GM21528 (cell line): Measurements from ENCODE around the gene KPNB1.
A peak's percentile ranks its signal among the peaks of the same experiment; 100 is the strongest.

Source experiments
- ATAC-seq: cut with Tn5 transposase; IDR thresholded peaks from one replicate; pipeline ENCODE4 v1.9.1; 2021; ENCODE audit warnings: mild to moderate bottlenecking, moderate library complexity; ENCODE audit not compliant: unreplicated experiment, low FRiP score

The KPNB1 gene

DNA sequence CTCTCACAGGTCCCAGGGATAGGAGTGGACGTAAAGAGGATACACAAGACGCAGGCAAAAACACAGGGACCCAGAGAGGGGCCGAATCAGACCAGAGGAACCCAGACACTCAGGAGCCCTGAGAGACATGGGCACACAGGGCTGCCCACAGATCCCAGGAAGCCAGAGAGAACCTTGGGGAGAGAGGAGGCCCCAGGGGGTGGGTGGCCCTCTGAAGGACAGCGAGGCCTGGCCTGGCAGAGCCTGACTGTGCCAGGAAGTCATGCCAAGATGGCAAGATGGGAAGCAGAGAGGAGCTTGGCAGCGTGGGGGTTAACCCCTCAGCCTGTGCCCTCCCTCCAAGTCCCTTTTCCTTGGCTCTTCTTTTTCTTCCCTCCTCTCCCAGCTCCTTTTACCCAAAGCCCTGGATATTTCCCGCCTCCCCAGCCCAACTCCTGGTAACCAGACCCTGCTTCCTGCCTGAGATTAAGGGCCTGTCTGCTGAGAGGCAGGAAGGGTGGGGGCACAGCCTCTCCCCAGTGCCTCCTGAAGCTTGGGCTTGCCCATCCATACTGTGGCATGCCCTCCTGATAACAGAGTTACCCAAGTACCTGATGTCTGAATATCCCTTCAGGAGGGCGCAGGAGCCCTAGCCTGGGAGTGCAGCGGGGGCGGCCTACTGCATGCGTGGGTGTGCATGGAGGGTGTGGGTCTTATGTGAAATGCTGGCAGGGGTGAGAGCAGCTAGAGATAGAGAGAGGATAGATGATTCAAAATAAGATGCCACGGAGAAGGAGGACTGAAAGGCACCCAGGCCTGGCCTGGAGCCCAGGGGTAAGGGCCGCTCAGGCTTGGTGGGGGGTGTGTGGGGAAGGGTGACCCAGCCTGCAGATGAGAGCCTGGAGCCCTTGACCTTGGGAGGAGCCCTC, 77.3 kb downstream of the KPNB1 start:
- no peak for ATAC-seq

DNA sequence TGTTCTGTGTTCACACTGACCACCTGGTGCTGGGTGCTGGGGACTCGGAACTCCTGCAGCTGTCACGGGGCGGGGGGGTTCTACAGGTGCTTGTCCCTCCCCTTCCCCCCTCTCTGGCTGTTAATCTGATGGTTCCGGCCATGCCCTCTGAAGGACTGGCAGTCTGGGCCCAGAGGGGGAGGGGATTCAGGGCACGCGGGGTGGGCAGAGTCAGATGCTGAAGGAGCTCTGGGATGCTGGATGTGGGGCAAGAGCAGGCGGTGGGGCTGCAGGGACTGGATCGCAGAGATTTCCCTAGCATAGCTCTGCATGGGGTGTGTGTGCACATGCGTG, 78.0 kb downstream of the KPNB1 start:
- ATAC-seq: no peak

DNA sequence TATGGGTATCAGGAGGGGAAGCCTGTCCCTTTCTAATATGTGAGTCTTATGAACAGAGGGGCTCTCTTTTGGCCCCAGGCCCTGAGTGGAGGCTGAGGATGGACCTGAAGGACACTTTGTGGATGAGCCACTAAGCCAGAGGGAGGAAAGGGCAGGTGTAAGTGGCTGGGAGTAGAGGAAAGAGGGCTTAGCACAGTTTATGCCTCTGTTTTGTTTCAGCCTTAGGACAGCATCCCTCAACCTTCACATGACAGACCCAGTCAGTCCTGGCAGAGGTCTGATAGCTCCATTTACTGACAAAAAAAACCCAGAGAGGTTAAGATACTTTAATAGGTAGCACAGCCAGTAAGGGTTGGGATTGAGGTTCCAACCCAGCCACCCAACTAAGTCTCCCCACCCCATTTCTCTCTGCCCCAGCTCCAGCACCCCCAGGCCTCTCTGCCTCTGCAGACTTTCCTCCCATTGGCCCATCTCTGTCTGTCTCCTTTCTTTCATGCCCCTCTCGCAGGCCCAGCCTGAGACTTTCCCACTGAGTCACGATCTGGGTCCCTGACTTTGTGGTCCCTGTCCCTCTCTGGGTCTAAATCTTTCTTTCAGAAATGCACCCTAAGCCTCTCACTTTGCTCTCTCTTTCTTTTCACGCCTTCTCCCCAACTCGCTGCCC, 78.6 kb downstream of the KPNB1 start:
- ATAC-seq: no peak

DNA sequence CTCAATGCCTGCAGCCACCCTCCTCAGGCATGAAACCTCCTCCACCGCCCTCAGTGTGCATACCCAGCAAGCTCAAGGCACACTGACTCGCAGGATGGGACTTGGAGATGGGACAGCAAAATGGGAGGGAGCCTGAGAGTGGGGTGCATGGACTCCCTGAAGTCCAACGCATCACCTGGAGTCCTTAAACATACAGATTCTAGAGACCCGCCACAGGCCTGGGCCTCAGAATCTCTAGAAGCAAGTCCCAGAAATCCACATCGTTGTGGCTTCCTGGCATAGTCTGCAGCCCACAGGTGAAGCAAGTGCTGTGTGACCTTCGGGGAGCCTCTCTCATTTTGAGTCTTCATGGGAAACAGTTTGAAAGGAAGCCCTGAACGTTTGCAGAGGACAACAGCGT, 79.8 kb downstream of the KPNB1 start:
- ATAC-seq: no peak

DNA sequence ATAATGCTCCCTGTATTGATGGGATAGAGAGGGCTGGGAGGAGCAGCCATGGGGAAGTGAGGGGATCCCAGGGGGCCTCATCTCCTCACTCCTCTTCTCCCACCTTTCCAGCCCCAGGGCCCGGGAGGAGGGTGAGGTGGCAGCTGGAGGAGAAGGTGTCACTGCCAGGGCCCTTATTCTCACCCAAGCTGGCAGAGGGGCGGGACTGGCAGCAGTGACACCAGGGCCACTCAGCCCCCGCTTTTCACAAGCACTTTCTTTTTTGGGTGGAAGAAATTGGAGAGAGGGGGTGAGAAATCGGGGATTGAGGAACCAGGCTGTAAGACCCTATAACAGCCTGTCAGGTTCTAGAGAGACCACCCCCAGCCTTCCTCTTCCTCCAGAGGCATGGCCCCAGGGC, 81.0 kb downstream of the KPNB1 start:
- no peak for ATAC-seq

DNA sequence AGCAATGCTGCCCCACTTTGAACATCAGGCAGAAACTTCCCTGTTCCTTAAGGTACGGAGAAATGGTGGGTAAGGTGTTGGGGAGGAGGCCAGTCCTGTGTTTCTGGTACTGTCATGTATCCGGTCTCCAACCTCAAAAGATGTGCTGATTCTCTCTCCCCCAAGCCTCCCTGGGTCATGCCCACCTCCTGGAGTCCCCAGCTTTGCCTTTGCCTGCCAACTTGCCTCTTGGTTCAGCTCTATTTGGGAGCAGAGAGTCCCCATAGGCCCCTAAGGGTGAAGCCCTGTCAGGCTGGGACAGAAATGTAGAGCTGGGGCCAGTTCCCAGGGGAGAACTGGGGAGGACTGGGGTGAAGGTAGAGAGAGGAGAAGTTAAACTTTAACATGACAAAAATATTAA, 81.7 kb downstream of the KPNB1 start:
- ATAC-seq: no peak

DNA sequence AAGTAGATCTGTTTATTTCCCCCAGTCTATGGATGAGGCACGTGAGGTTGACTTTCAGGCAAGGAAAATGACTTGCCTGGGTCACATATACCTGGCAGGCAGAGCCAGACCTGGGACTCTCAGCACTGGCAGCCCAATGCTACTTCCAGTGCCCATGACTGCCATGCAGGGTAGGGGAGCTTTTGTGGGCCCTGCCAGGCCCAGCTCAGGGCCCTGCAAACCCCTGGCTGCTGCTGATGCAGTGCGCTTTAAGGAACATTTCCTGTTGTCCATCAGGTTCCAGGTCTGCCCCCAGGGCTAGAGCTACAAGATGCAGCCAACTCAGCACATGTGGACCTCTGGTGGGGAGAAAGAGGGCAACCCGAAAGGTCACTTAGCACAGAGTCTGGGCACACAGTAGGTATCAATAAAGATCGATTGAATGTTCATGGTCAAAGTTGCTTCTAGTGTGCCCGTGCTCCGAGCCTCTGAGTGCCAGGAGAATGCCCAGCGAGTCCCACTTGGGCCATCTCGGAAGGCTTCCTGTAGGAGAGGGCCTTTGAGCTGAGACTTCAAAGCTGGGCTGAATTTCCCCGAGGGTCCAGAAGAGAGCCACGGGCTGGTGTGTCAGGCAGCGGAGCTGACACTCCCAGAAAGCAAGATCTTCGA, 82.8 kb downstream of the KPNB1 start:
- ATAC-seq: no peak

DNA sequence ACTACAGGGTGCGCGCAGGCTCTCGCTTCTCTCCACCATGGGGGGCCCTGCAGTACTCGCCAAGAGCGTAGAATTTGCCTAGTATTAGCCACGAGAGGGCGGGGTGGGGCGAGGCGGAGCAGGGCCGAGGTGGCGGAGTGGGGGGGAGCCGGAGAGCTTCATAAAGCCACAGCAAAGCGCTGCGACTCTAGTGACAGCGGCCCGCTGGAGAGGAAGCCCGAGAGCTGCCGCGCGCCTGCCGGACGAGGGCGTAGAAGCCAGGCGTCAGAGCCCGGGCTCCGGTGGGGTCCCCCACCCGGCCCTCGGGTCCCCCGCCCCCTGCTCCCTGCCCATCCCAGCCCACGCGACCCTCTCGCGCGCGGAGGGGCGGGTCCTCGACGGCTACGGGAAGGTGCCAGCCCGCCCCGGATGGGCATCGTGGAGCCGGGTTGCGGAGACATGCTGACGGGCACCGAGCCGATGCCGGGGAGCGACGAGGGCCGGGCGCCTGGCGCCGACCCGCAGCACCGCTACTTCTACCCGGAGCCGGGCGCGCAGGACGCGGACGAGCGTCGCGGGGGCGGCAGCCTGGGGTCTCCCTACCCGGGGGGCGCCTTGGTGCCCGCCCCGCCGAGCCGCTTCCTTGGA, 83.4 kb downstream of the KPNB1 start, which contains the start of gene TBX21:
TBX21 (plus strand) TSS at position 190 of the 627 bp plus-strand sequence; CDS start at position 409, 219 bp downstream.
- ATAC-seq: peak; percentile 63

DNA sequence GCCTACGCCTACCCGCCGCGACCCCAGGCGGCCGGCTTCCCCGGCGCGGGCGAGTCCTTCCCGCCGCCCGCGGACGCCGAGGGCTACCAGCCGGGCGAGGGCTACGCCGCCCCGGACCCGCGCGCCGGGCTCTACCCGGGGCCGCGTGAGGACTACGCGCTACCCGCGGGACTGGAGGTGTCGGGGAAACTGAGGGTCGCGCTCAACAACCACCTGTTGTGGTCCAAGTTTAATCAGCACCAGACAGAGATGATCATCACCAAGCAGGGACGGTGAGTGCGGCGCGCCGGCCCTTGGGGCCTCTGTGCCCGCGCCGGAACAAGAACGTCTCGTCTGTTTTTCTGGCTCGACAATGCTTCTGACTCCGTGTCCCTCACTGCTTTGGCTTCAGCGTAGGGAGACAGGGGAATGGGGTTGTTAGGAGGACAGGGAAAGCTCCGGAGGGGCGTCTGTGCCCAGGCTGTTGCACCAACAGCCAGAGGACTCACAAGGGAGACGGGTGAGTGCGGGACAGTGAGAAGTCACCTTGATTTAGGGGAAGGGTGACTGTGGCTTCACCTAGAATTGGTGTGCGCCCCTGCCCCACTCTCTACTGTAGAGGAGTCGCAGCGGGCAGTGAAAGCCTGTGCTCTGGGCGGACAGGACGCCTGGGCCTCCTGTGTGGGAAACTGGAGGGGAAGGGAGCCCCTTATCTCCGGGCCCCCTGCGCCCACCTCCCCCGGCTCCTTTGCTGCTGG, 84.1 kb downstream of the KPNB1 start:
- ATAC-seq: peak; percentile 18

DNA sequence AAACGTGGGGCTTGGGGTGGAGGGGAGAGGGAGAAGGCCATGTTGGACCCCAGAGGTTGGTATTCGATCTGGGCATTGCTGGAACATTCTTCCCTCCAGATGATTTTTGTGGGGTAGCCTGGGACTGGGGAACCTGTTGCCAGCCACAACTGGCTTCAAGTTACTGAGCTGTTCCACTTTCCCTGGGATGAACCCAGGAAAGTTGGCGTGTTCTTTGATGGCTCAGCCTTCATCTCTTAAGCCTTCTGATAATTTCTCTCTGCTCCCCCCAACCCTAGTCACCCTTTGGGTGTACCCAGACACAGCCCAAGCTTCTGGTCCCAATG, 85.4 kb downstream of the KPNB1 start:
- ATAC-seq: no peak
